CD4-positive, alpha-beta T cell treated with Interferon gamma for 1 hour (primary cell): Measurements from ENCODE around the gene NEK2.
"Not testable (repeated sequence)": the region's sequence is repeated elsewhere in the genome, so short reads cannot be mapped to it uniquely, and the experiment has no call there.

Experiments
- DNase-seq: peaks from one replicate; pipeline ENCODE4 v3.0.0-alpha.2; 2020

The NEK2 gene

DNA sequence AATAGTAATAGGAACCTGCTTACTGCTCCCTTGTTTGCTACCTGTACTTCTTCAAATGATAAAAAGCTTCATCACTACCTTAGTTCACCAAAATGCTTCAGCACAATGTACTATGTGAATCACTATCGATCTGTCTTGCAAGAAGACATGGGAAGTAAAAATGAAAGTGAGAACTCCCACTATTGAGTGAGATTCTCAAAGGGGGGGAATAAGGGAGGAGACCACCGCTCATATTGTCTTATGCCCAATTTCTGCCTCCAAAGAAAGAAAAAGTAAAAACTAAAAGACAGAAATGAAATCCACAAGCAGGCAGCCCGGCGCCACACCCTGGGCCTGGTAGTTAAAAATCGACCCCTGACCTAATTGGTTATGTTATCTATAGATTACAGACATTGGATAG lies 18.5 kb upstream of the NEK2 start:
- DNase-seq = not testable (repeated sequence)

DNA sequence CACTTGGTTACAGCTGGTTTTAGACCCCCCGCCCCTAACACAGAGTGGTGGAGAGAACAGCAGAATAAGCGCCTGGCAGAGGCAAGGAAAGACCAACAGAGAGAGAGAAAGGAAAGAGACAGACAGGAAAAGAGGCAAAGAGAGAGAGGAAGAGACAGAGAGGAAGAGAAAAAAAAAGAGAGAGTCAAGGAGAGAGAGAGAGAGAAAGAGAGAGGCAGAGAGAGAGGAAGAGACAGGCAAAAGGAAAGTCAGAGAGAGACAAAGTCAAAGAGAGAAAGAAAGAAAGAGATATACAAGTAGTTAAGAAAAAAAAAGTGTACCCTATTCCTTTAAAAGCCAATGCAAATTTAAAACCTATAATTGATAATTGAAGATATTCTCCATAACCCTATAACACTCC lies 13.0 kb upstream of the NEK2 start:
- no peak for DNase-seq

DNA sequence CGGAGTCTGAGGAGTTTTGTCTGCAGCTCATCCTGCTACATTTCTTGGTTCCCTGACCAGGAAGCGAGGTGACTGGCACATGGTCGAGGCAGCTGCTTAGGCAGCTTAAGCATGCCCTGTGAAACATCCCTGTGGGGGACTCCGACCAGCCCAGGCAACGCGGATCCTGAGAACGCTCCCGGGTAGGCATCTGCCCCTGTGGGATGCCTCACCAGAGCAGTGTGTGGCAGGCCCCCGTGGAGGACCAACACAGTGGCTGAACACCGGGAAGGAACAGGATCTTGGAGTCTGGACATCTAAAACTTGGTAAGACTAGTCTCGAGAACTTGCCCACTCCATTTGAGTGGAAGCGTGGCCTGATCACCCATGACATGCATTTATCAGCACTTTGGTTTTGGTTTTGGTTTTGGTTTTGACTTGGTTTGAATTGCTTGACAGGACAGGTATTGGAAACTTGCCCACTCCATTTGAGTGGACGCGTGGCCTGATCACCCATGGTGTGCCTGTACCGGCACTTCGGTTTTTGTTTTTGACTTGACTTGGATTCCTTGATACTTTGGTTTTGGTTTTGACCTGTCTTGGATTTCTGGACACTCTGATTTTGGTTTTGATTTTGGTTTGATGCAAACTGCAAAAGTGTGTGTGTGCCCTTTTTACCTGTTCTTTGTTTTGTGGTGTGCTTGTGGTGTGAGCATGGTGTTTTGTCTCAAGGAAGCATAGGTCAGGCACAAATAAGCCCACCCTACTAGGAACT lies 12.2 kb upstream of the NEK2 start:
- DNase-seq = no peak

DNA sequence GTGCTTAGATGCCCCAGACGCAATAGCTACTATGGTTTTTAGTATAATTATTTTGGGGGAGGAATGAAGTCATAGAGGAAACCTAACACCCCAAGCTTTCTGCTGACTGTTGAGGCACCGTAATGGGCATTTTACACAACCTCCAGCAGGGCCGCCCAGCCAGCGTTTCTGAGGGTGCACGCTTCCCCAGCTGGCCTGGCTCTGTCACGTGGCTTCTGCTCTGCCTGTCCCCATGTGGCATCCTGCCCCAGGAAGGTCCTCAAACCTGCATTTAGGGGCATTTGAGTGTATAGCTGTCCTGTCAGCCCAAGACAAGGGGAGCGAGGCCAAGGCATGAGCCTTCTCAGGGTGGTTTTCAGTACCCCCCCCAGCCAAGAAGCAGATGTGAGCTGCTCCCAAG lies 10.4 kb upstream of the NEK2 start:
- DNase-seq = no peak

DNA sequence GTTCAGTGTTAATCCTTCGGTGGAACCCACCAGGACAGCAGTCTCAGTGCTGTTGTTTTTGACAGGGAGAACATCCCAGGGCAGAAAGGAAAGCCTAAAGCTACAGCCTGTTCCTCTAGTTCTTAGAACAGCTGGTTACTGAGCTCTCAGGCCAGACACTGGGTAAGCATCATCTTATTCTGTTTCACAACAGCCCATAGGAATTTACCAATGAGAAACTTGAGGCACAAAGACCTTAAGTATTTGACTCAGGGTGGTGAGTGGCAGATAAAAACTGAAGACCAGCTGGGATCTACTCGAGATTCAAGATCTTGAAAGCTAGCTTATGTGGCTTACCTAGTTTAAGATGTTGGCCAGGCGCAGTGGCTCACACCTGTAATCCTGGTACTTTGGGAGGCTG lies 9.4 kb upstream of the NEK2 start:
- no peak for DNase-seq

DNA sequence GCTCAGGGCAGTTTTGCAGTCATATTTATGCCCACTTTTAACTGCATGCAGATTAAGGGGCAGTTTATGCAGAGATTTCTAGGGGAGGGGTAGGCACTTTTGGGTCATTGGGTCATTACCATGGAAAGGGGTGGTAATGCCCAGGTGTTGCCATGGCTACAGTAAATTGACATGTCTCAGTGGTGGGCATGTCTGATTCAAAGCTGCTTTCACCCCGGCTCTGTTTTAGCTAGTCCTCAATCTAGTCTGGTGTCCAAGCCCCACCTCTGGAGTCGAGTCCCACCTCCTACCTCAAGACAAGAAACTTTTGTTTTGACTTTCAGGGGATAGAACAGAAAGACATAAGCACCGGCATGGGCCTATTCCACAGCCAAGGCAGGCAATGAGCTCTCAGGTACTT lies 8.9 kb upstream of the NEK2 start:
- DNase-seq = no peak

DNA sequence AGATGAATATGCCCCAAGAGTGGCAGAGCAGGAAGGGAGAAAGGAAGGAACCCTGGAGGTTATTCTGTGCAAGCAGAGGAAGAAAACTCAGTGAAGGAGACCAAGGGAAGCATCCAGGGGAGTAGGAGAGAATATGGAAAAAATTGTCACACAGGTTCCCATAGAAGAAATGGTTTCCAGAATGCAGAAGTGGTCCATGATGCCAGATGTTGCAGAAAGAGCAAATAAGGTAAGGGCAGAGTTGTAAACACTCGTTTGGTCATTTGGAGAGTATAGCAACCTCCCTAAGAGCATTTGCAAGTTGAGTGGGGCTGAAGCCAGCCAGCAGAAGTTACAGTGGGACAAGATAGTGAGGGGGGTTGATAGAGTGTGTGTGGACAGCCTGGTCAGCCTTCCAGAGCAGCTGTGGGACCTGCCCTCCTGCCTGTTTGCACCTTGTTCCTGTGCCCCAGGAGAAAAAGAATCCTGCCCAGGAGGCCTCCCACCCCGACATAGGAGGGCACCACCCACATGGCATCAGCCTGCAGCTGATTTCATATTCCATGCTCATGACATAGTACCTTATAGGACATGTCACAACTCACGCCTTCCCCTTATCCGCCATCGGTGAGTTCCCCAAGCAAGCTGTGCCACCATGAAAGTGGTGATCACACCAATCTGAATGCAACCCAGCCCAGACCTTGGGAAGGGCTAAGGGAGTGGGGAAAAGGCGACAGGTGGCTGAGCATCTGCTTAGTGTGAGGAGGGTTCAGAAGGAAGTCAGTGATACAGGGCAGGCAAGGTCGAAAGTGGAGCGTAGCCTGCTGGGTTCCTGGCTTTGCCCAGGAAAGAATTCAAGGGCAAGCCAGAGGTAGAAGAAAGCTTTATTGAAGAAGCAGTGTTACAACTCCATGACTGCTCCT lies 8.2 kb upstream of the NEK2 start:
- DNase-seq = no peak

DNA sequence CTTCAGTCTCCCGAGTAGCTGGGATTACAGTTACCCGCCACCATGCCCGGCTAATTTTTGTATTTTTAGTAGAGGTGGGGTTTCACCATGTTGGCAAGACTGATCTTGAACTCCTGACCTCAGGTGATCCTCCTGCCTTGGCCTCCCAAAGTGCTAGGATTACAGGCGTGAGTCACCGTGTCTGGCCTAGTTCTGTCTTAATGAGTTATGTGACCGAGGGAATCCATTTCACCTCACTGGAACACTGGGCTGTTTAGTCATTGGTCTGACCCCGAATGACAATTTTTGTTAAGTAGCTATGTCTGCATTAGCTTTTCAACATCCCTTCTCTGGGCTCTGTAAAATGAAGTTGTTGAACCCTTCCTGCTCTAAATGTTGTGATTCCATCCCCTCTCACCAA lies 6.8 kb upstream of the NEK2 start:
- not testable (repeated sequence) for DNase-seq

DNA sequence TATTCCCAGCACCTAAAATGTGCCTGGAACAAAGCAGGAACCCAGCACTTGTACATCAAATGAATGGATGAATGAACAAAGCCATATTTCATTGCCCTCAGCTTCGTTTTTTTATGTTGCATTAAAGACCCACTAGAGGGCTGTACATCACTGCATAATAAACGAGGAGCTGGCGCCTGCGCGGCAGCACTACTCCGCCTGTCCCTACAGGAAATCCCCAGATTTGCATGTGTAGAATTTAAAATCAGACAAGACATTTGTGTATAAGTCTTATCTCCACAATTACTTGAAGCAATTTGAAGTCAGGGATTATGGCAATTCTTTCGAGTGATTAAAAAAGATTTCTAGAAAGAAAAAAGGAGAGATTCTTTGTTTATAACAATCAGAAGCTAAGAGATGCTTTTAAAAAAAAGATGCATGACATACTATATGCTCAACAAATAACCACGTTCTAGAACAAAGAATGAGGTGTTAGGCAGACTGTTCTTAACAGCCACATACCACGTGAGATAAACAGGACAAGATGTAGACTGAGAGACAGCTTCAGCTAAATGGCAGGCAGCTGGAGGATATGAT lies 5.4 kb upstream of the NEK2 start:
- DNase-seq = peak; percentile 83

DNA sequence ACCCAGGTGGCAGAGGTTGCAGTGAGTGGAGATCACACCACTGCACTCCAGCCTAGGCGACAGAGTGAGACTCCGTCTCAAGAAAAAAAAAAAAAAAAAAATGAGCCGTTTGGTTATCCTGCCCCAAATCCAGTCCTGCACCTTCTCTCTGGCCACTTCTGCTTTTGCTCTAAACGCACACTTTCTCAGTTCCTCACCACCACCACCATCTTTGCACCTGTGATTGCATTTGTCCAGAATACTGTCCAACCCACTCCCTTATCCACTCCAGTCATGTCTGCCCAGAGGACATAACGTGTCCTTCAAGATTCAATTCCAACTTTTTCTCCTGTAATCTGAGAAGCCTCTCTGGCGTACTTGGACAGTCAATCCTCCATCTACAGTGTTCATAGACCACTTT lies 2.2 kb upstream of the NEK2 start:
- no peak for DNase-seq

DNA sequence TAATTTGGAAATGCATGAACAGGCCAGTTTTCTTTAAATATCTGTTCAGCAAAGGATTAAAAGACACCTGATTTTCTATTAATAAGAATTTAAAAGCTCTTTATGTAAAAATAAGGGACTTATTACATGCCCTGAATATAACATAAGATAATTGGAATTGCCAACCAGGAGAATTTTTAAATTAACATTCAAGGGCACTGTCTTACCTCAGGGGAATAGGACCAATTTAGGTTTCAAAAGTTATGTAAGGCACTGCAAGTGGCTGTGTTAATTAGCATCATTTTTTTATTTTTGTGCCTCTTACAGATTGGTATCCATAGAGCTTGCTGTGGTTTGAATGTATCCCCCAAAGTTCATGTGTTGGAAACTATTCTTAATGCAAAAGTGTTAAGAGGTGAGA lies 1.3 kb upstream of the NEK2 start:
- DNase-seq = no peak

DNA sequence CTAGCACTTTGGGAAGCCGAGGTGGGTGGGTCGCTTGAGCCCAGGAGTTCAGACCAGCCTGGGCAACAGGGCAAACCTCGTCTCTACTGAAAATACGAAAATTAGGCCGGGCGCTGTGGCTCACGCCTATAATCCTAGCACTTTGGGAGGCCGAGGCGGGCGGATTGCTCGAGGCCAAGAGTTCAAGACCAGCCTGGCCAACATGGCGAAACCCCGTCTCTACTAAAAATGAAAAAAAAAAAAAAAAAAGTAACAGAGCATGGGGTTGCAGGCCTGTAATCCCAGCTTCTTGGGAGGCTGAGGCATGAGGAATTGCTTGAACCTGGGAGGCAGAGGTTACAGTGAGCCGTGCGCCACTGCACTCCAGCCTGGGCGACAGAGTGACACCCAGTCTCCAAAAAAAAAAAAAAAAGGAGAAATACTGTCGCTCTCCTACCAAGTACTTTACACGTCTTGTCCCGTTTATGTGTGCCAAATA lies 724 bp upstream of the NEK2 start:
- no peak for DNase-seq

DNA sequence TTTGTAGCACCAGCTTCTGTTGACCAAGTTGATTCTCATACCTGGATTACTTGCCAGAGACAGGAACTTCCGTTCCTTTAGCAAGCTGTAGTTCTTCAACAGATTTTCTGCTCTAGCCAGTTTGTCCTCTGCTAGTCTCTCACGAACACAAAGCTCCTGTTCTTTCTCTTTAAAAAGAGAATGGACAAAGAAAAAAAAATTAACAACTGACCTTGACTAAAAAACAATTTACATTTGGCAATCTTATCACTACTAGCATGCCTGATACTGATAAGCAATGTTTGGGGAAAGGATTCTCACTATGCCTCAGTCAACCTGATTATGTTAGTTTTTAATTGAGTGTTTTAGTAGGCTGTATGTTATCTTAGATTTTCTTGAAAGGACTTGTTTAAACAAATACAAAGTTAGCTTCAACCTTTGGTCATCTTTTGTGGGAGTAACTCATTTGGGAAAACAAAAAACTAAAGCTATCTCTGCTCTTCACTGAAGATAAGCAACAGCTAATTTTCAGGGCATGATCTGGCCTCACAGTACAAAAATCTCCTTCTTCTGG lies 8.3 kb downstream of the NEK2 start:
- no peak for DNase-seq

DNA sequence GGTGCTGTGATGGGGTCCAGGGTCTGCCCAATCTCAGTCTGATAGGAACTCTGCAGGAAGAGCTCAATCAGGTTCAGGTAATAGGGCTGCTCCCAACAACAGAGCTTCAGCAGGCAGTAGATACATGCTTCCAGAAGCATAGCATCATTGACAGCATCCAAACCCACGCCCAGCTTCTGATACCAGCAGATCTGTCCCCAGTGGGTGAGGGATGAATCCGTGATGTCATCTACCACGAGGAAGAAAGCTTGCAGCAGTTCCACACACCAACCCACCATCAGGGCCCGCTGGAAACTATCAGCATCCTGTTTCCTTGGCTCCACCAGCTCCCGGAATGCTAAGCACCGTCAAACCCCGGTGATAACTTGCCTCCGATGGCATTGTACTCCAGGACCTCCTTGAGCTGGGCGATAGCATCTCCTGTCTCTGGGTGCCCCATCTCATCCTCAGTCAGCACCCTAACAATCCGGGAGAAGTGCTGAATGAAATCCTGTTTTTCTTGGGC lies 14.7 kb downstream of the NEK2 start:
- DNase-seq = no peak

DNA sequence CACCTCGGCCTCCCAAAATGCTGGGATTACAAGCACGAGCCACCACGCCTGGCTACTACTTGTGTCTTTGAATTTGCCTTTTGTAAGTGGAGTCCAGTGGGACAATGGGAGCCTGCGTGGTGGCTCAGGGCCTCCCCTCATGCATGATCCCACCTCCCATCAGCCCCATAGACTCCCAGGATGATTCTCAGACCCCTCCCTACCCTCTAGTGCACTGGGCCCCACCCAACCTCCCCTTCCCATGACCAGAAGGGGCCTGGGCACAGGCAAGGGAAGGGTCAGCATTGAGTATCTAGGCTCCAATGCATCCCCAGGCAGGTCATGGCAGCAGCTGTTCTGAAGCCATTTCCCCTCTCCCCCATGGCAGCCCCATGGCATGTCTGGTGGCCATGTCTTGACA lies 18.7 kb downstream of the NEK2 start:
- no peak for DNase-seq

DNA sequence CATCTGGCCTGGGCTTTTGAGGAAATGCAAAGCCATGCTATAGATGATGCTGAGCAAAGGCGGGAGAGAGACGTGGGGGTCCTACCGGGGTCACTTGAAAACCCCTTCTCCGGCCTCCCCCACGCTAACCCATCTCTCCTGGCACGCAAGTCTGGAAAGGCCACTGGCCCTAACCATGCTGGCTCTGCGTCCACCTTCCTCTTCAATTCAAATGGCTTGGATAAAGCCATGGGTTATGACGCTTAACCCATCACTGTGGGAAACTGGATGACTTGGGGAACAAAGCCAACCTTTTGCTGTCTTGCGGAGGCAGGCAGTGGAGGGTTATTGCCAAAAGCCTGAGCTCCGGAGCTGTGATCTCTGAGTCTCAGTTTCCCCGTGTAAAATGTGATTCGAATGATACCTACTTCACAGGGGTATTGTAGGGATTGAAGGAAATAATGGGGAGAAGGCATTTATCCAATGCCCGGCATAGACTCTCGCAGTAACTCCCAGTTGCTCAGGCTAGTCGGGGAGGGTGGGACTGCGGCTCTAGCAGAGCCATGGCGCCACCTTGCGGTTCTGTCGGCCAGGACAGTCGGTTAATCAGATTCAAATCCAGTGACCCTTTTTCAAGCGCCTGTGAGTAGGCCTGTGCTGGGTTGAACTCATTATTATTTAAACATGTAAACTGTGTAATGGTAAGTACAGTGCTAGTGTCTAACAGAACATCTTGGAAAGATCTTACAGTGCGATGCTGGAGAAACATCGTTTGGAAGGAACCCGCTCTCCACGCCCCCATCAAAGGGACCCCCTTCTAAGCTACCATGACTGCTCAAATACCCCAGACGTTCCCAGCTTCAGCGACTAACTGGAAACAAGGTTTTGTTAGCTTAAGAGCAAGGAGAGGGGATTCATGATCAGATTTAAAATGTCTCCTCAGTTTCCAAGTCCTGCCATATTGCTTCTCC lies 20.3 kb downstream of the NEK2 start:
- peak; percentile 76 for DNase-seq

DNA sequence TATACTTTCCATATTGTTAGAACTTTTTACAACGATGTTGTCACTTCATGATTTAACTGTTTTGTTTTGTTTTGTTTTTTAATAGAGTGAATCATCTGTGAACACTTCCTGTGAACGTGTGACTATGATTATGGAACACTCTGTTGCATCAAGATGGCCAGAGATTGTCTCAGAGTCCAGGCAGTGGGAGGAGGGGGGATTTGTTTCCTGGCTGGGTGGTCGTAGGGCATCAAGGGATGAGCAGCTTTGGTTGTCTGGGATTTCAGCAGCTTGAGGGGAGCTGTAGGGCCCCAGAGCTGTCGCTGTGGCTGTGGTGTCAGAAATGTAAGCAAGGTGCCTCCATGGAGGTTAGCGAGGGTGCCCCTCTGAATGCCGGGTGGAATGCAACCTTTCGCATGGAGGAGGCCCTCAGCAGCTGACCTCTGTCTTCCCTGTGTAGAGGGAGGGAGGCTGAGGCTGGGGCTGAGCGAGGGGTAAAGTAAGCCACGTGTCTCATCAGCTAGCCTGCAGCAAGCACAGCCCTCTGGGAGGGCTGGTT lies 21.4 kb downstream of the NEK2 start:
- no peak for DNase-seq

DNA sequence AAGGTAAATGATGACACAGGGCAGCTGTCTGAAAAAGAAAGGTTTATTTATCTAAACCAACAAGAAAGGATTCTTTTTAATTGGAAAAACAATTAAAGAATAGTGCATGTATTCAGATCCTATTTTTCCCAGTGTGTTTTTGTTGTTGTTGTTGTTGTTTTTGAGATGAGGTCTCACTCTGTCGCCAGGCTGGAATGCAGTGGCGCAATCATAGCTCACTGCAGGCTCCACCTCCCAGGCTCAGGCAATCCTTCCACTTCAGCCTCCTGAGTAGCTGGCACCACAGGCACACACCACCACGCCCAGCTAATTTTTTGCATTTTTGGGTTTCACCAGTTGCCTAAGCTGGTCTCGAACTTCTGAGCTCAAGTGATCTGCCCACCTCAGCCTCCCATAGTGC lies 22.1 kb downstream of the NEK2 start:
- DNase-seq = no peak

DNA sequence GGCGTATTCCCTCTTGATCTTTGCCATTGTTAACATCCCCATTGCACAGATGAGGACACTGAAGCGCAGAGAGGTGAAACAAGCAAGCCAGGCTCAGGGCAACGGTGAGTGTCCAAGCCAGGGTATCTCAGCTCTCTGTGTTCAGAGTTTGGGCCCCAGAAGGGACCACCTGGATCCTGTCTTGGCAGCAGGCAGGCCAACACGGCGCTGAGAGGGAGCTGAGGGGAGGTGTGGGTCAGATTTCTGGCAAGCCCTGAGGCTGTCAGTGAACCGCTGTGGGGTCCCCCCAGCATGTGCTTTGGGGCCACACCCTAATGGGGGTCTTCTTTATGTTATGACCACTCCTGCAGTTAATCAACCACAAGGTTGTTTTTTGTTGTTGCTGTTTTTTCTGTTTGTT lies 23.1 kb downstream of the NEK2 start:
- DNase-seq = no peak

DNA sequence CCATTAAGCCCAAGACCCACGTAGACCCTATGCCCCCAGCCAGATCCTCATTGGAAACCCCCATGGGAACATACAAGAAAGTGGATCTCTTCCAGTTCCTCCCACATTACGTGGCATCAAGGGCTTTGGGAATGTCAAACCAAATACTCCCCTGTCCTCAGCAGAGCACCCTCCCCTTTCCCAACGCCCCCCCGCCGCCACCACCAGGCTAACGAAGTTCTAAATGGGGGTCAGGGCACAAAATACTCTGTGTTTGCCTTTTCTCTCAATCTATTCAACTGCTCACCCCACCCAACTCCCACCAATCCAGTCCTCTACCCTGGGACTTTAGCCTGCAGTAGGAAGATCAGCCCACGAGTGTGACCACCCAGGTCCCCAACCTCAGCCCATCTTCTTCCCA lies 24.5 kb downstream of the NEK2 start:
- no peak for DNase-seq

DNA sequence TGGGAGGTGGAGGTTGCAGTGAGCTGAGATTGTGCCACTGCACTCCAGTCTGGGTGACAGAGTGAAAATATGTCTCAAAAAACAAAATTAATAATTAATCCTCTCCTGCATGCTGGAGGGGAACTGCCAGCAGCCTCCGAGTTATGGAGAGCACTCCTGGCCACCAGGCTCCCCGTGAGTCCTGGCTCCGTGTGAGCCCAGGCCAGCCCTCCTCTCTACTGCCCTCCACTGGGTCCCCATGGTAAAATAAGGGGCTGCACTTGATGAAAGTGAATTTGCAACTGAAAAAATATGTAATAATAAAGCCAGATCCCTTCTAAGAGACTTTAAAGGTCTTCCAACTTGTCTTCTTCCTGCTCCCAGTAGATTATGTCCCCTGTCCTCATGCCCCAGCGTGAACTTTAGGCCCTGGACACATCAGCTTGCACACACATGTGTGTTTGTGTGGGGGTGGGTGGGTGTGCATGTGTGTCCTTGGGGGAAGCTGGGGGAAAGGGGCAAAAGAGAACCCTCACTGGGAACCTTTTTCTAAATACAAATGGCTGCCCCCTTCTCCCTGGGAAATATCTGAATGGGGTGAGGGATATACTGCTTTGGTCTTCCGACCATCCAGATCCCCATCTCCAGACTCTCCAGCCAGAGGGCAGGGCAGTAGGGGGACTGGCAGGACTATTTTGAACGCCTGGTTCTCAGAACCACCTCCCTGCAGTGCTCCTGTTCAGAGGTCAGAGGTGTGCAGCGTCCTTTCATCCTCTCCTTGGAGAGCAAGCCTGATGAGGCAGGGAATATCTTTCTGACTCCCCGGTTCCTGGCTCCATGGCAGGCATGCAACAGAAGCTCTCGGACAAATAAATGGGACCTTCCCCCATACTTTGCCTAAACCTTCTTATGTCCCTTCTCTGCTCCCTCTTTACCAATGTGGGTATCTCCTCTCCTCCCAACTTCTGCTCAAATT lies 26.2 kb downstream of the NEK2 start:
- peak; percentile 15 for DNase-seq
